ENCODE data around the gene TPBGL. TPM values are rescaled to one million over a fixed set of nuclear protein-coding genes. Genes with fewer than 3 reads are reported as not detected.

Gene TPBGL
- total RNA-seq, 1 donor from 2014 or later: 0.47 TPM

DNA sequence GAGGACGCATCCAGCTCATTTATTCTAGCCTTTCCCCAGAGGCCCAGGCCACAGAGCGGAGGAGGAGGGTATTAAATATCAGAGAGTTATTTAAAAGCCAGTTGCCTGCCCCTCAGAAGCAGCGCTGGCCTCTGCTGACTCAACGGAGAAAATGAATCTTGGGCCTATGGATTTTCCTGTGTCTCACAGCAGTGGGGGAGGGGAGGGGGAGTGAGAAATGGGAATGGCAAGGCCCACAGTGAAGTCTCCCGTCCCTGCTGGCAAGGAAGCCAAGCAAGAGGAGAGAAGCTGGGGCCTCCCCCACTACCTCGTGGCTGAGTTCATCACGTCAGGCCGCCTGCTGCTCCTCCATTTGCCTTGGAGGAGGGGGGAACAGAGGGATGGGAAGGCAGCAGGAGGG lies 4.5 kb upstream of the TPBGL start:
- H3K27me3 ChIP-seq (ENCODE audit: low read depth): peaks cover 45% of the 10 kb centered on the region
- ATAC-seq (no peak), DNase-seq (no peak)
- H3K36me3 ChIP-seq: no peaks in the 10 kb centered on the region
- H3K27ac ChIP-seq: no peak overlapping the region
- intact Hi-C loops (cut with DNase I): no loop called here
- TF ChIP-seq CTCF (IDR thresholded peaks at IDR 0.05): no peak
- no peak overlapping the region for H3K4me3 ChIP-seq
- H3K9me3 ChIP-seq: no peaks in the 10 kb centered on the region
- peaks cover 7% of the 10 kb centered on the region for H3K4me1 ChIP-seq

- H3K27me3 ChIP-seq (ENCODE audit: low read depth): peaks cover 42% of the 10 kb centered on the region
- H3K4me3 ChIP-seq: no peak overlapping the region
- ATAC-seq (no peak), DNase-seq (no peak)
- no peak overlapping the region for H3K27ac ChIP-seq
- no peaks in the 10 kb centered on the region for H3K9me3 ChIP-seq
- peaks cover 7% of the 10 kb centered on the region for H3K4me1 ChIP-seq
- intact Hi-C loops (cut with DNase I): no loop called here
- no peak for TF ChIP-seq CTCF (IDR thresholded peaks at IDR 0.05)
- H3K36me3 ChIP-seq: no peaks in the 10 kb centered on the region
Observed at GRCh38 chr11:75237050-75237449, 3.5 kb upstream of the TPBGL start.

DNA sequence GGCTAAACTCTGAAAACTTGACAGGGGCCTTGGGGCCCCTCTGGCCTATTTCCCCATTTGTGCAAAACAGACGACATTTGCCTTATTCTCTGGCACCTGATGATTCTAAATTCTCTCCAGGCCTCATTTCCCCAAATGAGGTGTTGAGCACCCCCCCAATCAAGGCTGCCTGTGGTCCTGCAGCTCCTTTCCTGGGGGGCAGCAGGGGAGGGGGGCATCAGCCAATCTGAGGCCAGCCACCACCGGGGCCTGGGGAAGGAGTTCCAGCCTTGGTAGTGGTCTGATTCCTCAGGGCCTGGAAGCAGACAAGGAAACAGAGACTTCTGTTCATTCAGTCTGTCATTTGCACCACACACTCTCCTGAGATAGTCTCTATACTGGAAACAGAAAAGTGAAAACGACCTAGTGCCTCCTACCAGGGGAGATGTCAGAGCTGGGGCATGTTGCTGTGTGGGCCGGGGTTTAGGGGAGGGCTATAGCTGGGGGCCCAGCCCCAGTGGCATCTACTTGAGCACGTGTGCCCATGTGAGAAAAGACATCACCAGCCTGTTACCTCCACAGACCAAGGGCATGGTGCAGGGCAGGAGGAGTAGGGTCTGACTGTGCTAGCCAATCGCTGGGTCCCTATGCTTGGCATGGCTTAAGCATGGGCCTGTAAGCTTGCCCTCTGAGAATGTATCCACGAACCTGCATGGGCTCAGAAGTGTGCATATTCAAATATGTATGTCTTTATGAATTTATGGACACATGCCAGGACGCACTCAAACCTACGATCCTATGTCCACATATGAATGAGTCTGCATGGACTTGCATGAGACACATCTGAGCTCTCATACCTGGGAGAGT lies 1.8 kb upstream of the TPBGL start:
- no peaks in the 10 kb centered on the region for H3K9me3 ChIP-seq
- no peak for TF ChIP-seq CTCF (IDR thresholded peaks at IDR 0.05)
- DNase-seq: no peak
- no peak overlapping the region for H3K4me3 ChIP-seq
- H3K36me3 ChIP-seq: no peaks in the 10 kb centered on the region
- no peak for ATAC-seq
- H3K27me3 ChIP-seq (ENCODE audit: low read depth): peaks cover 60% of the 10 kb centered on the region
- intact Hi-C loops (cut with DNase I): no loop called here
- H3K27ac ChIP-seq: no peak overlapping the region
- peaks cover 11% of the 10 kb centered on the region for H3K4me1 ChIP-seq

DNA sequence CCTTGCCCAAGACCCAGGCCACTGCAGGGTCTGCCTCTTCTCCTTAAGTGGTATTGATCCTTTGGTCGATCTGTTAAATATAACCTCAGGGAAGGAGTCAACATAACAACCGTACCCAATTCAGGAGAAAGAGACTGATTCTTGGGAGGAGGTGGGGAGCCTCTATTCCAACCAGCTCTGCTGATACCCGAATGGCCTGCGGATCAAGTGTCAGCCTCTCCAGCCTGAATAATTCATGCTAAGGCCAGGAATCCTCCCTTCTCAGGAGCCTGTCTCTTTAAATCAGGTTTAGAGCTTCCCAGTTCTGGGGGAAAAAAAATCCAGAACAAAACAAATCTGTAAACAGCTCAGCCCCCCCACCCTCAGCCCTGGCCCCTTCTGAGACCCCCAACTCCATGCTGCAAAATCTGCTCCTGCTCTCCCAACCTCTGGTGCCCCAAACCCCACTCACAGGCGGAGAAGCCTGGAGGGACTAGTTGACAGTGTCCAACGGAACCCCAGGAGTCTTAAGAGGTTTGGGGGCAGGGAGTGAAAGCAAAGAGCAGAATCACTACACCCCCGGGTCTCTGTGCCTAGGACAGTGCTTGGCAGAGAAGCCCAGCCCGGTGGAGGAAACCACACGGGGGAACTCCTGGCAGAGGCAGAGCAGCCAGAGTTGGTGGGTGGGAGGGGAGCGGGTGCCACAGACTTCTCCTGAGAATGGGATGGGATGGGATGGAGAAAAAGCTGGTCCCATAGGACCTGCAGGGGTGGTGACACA lies 863 bp upstream of the TPBGL start:
- no peak for TF ChIP-seq CTCF (IDR thresholded peaks at IDR 0.05)
- Histone ChIP-seq H3K9me3 (no peaks in the 10 kb centered on the region), H3K4me3 (no peak overlapping the region), H3K27me3 (ENCODE audit: low read depth) (peaks cover 62% of the 10 kb centered on the region), H3K36me3 (no peaks in the 10 kb centered on the region), H3K4me1 (peaks cover 11% of the 10 kb centered on the region), H3K27ac (no peak overlapping the region)
- no peak for ATAC-seq
- intact Hi-C loops (cut with DNase I): no loop called here
- DNase-seq: no peak

GRCh38 chr11:75241036-75241905 lies 697 bp downstream of the TPBGL start:
- H3K4me3 ChIP-seq: peak overlapping the region; percentile 43
- H3K9me3 ChIP-seq: no peaks in the 10 kb centered on the region
- no peaks in the 10 kb centered on the region for H3K36me3 ChIP-seq
- peak; percentile 81 for TF ChIP-seq CTCF (IDR thresholded peaks at IDR 0.05)
- ATAC-seq: peak; percentile 96 to 98
- peaks cover 62% of the 10 kb centered on the region for H3K27me3 ChIP-seq (ENCODE audit: low read depth)
- H3K27ac ChIP-seq: no peak overlapping the region
- H3K4me1 ChIP-seq: peaks cover 11% of the 10 kb centered on the region
- peak; percentile 89 for DNase-seq
- intact Hi-C loops (cut with DNase I): no loop called here

Measured in lower lobe of right lung (tissue), 2 donors.